Activated CD8-positive, alpha-beta memory T cell treated with anti-CD3 and anti-CD28 coated beads for 36 hours (primary cell): Measurements from ENCODE around the gene RAB11FIP3. TPM values are rescaled to one million over a fixed set of nuclear protein-coding genes. Genes with fewer than 3 reads are reported as not detected.
"Not testable (repeated sequence)": the region's sequence is repeated elsewhere in the genome, so short reads cannot be mapped to it uniquely, and the experiment has no call there.

Source experiments
- CTCF ChIA-PET: fragments of 350-600 bp; sonication (Branson Sonifier 250); formaldehyde crosslinking; loops from one replicate; lab custom pipeline; 2021; ENCODE audit warnings: antibody characterized with exemption; lab: Charles Lee
- POLR2A ChIA-PET: fragments of 350-600 bp; sonication (Branson Sonifier 250); formaldehyde crosslinking; loops from one replicate; lab custom pipeline; 2021; ENCODE audit warnings: antibody characterized with exemption; lab: Charles Lee
- total RNA-seq, 2 experiments: library from RNA; stranded (reverse); gene quantifications; one replicate each; pipeline ENCODE4 v1.2.3, GENCODE V29; 2021

RAB11FIP3 gene
- total RNA-seq, 2 experiments from 2014 or later = 28.2 to 29.3 TPM

DNA sequence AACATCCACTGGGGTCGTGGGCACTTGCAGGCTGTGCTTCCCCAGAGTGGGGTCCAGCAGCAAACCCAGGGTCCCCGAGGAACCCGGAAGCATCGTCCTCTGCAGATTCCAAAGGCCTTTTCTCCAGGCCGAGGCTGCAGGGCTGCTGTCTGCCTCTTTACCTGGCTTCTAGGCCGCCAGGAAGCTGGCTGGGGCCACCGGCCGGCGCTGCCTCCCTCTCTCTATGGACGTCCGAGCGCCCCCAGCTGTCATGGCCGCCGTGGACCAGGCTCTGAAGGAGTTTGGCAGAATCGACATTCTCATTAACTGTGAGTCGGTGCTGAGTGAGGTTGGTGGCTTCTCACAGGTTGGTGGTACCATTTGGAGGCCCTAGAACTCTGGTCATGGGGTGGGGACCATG, 18.2 kb upstream of the RAB11FIP3 start:
- ChIA-PET POLR2A (interaction anchor here (0.6 kb wide), 1 partner anchor 21 kb away, joined by 3 read pairs; no protein-coding TSS in a partner anchor), CTCF (no interaction called here)

DNA sequence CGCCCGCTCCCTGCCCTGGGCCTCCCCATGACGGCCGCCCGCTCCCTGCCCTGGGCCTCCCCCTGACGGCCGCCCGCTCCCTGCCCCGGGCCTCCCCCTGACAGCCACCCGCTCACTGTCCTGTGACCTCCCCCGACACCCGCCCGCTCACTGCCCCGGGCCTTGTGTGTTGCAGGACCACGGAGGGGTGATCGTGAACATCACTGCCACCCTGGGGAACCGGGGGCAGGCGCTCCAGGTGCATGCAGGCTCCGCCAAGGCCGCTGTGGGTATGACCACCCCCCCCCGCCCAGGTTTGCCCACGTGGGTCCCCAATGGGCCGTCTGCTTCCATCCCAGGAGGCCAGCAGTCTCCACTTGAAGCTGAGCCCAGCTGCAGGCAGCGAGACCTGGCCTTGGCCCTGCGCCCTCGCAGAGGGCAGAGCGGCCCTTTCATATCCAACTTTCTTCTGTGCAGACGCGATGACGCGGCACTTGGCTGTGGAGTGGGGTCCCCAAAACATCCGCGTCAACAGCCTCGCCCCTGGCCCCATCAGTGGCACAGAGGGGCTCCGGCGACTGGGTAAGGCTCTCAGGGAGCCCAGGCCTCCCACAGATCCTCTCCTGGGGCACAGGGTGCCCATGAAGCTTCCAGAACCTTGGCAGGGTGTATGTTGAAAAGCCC, 14.8 kb upstream of the RAB11FIP3 start:
- ChIA-PET POLR2A (no interaction called here), CTCF (no interaction called here)

GRCh38 chr16:411576-412265, 13.7 kb upstream of the RAB11FIP3 start:
- CTCF ChIA-PET = no interaction called here
- POLR2A ChIA-PET = no interaction called here

- CTCF ChIA-PET = no interaction called here
- POLR2A ChIA-PET = no interaction called here
Observed at GRCh38 chr16:414395-415169, 10.9 kb upstream of the RAB11FIP3 start.

DNA sequence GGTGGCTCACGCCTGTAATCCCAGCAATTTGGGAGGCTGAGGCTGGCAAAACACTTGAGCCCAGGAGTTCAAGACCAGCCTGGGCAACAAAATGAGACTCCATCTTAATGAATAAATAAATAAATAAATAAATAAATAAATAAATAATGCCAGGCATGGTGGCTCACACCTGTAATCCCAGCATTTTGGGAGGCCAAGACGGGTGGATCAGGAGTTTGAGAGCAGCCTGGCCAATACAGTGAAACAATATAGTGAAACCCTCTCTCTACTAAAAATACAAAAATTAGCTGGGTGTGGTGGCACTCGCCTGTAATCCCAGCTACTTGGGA, 10.3 kb upstream of the RAB11FIP3 start:
- CTCF ChIA-PET, POLR2A ChIA-PET: not testable (repeated sequence)

DNA sequence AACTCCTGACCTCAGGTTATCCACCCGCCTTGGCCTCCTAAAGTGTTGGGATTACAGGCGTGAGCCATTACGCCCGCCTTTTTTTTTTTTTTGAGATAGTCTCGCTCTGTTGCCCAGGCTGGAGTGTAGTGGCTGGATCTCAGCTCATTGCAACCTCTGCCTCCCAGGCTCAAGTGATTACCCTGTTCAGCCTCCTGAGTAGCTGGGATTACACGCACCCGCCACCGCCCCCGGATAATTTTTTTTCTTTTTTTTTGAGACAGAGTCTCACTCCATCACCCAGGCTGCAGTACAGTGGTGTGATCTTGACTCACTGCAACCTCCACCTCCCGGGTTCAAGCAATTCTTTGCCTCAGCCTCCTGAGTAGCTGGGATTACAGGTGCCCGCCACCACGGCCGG, 3.3 kb upstream of the RAB11FIP3 start:
- CTCF ChIA-PET, POLR2A ChIA-PET: not testable (repeated sequence)

DNA sequence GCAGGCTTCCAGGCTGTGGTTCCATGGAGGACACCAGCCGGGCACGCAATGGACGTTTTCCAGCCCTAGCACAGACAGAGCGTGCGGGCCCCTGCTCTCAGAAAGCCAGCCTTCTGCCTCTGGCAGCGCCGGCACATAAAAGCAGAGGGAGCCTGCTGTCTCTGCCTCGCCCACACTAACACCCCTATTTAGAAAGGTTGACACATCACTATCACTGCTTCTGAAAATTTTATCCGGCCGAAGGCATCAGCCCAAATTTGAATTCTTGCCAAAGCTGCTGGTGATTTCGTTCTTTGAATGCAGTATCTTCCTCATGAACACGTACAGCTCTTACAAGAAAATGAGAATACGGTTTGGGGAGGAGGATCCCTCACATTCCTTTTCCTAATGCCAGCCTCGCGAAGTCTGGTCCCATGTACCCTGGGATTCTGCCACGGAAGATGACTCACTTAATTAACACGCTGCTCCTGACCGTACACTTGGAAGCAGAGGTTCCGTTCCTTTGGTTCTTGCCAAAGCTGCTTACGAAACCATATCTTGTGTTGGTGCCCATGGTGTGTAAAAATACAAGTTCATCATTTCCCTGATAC, 1.3 kb upstream of the RAB11FIP3 start:
- CTCF ChIA-PET = interaction anchor here (1.9 kb wide), 1 partner anchor 32 kb away, joined by 6 read pairs; no protein-coding TSS in a partner anchor
- POLR2A ChIA-PET = no interaction called here

- ChIA-PET POLR2A (interaction anchor here (0.7 to 1.0 kb wide), 3 partner anchors 12 to 33 kb away, joined by 3 read pairs; no protein-coding TSS in a partner anchor), CTCF (interaction anchor here (0.9 to 1.9 kb wide), 4 partner anchors 23 to 103 kb away, joined by 3 to 6 read pairs (median 4); partner anchors contain the start of genes CAPN15 and DECR2)
Observed at GRCh38 chr16:424623-425081, 797 bp upstream of the RAB11FIP3 start.

- POLR2A ChIA-PET = interaction anchor here (0.9 kb wide), 2 partner anchors 24 to 27 kb away, joined by 3 read pairs; partner anchors contain the start of gene DECR2
- CTCF ChIA-PET = interaction anchor here (0.9 to 1.9 kb wide), 3 partner anchors 24 to 100 kb away, joined by 3 to 6 read pairs (median 5); partner anchors contain the start of gene DECR2
Observed at GRCh38 chr16:425740-426114, 278 bp downstream of the RAB11FIP3 start.

- ChIA-PET CTCF (interaction anchor here (1.9 kb wide), 1 partner anchor 35 kb away, joined by 6 read pairs; no protein-coding TSS in a partner anchor), POLR2A (interaction anchor here (0.9 kb wide), 1 partner anchor 25 kb away, joined by 3 read pairs; the partner anchor contains the start of gene DECR2)
Observed at GRCh38 chr16:426115-426905, 861 bp downstream of the RAB11FIP3 start.

DNA sequence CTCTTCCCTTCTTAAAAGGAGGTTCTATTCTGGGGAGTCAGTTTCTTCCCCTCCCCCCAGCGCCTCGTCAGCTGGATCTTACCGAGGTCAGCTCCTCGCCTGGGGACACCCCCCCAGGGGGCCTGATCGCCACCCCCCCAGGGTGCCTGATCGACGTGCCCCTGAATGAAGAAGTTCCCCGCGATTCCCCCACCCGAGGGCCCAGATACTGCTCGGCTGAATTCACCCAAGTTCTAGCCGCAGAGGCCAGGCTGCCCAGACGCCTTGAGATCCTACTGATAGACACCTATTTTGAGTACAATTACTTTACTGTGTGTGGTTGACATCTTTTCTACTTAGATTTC, 1.4 kb downstream of the RAB11FIP3 start:
- ChIA-PET POLR2A (interaction anchor here (0.9 kb wide), 1 partner anchor 25 kb away, joined by 3 read pairs; the partner anchor contains the start of gene DECR2), CTCF (no interaction called here)

GRCh38 chr16:427250-427649, 1.8 kb downstream of the RAB11FIP3 start:
- CTCF ChIA-PET = no interaction called here

GRCh38 chr16:430904-431303, 5.5 kb downstream of the RAB11FIP3 start:
- CTCF ChIA-PET = no interaction called here
- POLR2A ChIA-PET = no interaction called here

More at GRCh38 chr16:427250-427649, 1.8 kb downstream of the RAB11FIP3 start:
- POLR2A ChIA-PET = no interaction called here

DNA sequence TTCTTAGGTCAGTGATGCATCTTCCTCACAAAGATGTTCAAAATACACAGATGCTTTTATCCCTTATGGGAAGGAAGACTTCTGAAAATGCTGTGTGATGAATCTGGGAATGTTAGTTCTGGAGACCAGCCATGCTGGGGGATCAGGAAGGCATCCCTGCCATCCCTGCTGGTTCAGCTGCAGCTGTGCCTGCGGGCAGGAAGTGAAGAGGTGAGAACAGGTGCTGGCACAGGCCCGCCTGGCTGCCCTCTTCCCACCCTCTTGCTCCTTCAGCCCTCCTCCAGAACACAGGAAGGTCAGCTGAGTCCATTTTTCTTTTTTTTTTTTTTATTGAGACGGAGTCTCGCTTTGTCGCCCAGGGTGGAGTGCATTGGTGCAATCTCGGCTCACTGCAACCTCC, 15.2 kb downstream of the RAB11FIP3 start:
- CTCF ChIA-PET = no interaction called here
- POLR2A ChIA-PET = no interaction called here

DNA sequence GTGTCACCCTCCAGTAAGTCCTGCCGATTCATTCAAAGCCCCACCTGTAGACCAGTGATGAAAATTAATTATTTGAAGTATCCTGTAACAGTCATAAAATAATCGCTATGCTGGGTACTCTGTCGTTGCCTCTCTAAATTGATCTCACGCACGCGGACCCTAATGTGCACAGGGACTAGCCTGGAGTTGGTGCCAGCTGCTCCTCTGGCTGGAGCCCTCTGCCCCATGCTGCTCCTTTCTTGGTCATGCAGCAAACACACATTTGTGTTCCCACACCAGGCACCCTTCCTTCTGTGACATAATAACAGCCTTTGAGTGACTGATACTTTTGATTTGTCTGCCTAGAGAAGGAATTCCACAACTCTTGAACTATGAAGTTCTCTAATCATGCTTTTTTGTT, 16.0 kb downstream of the RAB11FIP3 start:
- POLR2A ChIA-PET = no interaction called here
- CTCF ChIA-PET = no interaction called here

- ChIA-PET CTCF (no interaction called here), POLR2A (no interaction called here)
Observed at GRCh38 chr16:442976-443375, 17.5 kb downstream of the RAB11FIP3 start.

DNA sequence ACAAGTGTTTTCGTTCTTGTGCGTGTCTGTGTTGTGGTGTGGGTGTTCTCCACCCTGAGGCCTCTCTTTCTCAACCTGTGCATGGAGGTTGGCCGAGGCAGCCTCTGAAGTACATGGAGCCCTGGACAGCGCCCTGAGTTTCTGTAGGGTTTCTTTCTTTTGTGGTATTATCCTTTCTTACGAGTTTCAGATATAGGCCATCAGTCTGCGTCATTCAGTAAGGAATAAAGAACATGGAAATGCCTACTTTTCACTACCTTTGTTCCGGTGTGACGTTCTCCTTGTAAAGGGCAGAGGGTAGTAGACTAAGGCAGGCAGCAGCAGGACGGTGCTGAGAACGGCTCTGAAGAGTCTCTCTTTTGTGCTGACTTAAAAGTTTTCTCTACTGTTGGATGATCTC, 18.6 kb downstream of the RAB11FIP3 start:
- POLR2A ChIA-PET = no interaction called here
- CTCF ChIA-PET = interaction anchor here (0.6 kb wide), 1 partner anchor 399 kb away, joined by 3 read pairs; no protein-coding TSS in a partner anchor

- CTCF ChIA-PET = no interaction called here
- POLR2A ChIA-PET = no interaction called here
Observed at GRCh38 chr16:445566-445965, 20.1 kb downstream of the RAB11FIP3 start.

GRCh38 chr16:450385-450784, 24.9 kb downstream of the RAB11FIP3 start:
- POLR2A ChIA-PET = no interaction called here
- CTCF ChIA-PET = no interaction called here
